DMS79 treated with DMSO at 0.1 percent for 48 hours (cell line): ENCODE data around the gene ORM2.
"Not testable (repeated sequence)": the region's sequence is repeated elsewhere in the genome, so short reads cannot be mapped to it uniquely, and the experiment has no call there.

Experiments used
- DNase-seq: peaks from one replicate; lab custom pipeline; 2025; lab: John Stamatoyannopoulos, UW

The ORM2 gene

DNA sequence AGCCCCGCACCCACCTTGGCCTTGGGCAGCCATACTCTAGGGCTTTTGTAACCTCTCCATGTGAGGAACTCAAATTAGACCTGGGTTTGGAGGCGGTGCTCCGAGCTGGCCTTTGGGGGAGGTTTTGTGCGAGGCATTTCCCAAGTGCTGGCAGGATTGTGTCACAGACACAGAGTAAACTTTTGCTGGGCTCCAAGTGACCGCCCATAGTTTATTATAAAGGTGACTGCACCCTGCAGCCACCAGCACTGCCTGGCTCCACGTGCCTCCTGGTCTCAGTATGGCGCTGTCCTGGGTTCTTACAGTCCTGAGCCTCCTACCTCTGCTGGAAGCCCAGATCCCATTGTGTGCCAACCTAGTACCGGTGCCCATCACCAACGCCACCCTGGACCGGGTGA is at the start of gene ORM2:
TSS of gene ORM2 (plus strand) at position 245 of the 398 bp plus-strand sequence. CDS start at position 281, 36 bp downstream.
- DNase-seq = not testable (repeated sequence)

GRCh38 chr9:114280636-114281472 is 48.8 kb upstream of the ORM2 start:
- DNase-seq = no peak

DNA sequence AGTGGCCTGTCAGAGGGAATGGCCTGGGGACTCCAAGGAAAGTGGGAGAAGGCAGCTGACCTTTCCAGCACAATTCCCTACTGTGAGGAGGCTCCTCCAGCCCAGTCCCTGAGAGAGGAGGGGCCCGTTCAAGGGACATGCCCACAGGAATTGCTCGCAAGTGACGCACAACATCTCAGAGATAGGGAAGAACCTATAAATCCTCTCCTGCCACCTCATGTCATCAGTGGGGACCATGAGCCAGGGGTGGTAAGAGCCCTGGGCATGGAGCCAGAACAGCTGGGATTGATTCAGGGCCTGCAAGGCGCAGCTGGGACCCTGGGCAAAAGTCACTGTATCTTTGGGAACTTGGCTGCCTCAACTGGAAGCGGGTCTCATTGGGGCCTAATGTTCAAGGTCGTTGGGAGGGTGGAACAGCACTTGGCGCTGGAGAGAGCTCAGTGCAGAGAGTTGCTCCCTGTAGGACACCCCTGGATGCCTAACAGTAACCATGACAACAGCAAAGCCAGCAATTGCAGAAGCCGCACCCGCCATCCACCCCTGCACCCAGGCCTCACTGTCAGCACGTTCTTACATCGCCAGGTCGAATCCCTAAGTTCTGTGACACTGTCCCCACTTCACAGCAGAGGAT is 48.1 kb upstream of the ORM2 start:
- no peak for DNase-seq

DNA sequence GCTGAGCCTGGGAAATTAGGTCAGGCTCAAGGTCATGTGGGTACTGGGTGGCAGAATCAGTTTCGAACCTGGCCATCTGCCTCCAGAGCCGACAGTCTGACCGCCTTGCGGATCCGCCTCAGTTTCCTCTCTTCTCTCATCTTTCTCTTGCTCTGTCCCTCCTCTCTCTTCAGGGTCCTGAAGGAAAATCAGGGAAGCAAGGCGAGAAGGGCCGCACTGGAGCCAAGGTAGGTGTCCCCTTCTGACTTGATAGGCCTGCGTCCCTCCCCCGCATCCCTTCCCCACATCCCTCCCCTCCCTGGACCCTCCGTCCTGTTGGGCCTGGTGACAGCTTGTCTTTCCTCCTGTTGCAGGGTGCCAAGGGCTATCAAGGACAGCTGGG is 47.6 kb upstream of the ORM2 start:
- no peak for DNase-seq

GRCh38 chr9:114282507-114282906 is 47.2 kb upstream of the ORM2 start:
- no peak for DNase-seq

DNA sequence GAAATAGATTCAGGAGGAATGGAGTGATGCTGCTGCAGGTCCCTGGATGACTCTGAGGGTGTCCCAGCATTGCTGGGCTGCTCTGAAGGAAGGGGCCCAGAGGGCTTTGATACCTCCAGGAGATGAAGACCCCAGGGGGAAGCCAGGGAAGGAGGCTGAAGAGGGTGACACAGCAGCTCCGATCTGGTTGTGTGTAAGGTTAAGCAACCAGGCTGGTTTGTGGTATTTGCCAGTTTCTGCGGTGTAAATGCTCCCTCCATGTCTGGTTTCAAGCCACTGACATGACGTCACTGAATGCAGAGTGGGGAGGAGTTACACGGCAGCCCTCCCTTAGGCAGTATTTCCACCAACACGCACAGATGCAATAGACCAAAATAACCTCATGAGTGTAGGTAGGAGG is 46.7 kb upstream of the ORM2 start:
- no peak for DNase-seq

DNA sequence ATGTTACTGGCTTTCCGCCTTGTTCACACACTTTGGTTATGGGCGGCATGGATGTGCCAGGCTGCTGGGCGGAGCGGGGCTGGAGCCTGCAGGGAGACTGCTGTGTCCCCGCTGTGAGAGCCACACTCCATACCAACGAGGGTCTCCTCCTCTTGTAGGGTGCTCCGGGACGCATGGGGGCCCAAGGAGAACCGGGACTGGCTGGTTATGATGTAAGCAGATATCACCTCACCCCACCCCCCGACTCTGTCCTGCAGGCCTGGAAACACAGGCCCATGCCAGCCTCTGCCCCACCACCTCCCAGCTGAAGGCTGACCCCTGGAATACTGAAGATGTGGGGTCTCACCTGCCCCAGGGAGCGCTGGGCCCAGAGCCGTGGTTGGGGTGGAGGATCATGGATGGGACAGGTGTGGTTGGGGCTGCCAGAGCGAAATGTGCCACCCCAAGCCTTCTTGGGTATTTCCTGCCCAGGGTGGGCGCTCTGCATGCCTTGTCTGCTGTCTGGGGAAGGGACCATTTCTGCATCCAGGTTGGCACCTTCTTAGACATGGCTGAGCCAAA is 46.0 kb upstream of the ORM2 start:
- DNase-seq = no peak

- DNase-seq = no peak
These were observed 45.2 kb upstream of the ORM2 start for GRCh38 chr9:114284316-114285060.

GRCh38 chr9:114285166-114285867 is 44.4 kb upstream of the ORM2 start:
- no peak for DNase-seq

GRCh38 chr9:114286146-114286679 is 43.5 kb upstream of the ORM2 start:
- DNase-seq = no peak

GRCh38 chr9:114287001-114287762 is 42.5 kb upstream of the ORM2 start:
- DNase-seq = no peak

DNA sequence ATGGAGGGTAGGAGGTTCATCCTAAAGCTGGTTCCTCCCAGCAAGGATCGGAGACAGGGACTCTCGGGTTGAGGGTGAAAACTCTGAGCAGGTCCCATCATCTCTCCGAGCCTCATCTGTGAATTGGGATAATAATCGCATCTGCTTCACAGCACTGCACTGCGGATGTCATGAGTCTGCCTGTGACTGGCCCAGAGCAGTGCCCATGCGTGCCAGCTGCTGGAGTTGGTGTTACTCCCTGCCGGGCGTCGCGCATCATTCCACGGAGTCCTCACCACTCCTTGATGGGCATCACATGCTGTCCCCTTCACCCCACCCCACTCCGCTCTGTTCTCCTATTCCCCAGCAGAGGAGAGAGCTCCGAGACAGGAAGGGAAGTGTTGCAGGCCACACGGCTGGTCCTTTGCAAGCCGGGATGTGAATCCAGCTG is 41.9 kb upstream of the ORM2 start:
- no peak for DNase-seq

DNA sequence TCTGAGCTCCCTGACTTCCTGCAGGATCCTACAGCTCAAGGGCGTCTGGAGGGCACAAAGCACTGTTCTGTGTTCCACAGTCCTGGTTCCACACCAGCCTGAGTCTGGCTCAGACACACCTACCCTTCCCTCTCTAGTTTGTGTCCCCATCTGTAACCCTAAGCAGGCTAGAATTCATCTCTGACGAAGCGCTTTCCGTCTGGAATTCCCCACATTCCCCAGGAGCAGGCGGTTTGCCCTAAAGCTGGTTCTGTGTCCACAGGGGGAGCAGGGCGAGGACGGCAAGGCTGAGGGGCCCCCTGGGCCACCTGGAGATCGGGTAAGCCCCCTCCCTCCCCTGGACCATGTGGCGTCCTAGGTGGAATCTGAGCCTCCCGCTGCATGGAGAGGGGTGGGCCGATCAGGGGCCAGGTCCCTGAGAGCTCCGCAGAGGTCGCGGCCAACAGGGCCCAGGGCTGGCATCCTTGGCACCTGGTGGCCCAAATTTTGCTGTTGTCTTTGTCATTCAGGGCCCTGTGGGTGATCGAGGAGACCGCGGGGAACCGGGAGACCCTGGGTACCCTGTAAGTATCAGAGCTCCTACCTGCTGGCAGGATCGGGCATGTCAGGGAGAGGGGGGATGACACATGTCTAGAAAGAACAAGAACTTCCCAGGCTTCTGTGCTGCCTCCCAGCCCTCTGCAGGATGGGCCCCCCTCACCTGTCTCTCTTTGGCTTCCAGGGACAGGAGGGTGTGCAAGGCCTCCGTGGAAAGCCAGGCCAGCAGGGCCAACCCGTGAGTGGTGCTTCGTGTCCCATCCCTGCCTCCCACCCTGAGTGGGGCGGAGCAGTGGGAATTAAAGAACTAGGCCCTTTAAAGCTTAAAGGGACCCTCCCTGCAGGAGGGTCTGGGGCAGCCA is 41.2 kb upstream of the ORM2 start:
- DNase-seq = no peak

GRCh38 chr9:114289106-114289505 is 40.6 kb upstream of the ORM2 start:
- DNase-seq = no peak

DNA sequence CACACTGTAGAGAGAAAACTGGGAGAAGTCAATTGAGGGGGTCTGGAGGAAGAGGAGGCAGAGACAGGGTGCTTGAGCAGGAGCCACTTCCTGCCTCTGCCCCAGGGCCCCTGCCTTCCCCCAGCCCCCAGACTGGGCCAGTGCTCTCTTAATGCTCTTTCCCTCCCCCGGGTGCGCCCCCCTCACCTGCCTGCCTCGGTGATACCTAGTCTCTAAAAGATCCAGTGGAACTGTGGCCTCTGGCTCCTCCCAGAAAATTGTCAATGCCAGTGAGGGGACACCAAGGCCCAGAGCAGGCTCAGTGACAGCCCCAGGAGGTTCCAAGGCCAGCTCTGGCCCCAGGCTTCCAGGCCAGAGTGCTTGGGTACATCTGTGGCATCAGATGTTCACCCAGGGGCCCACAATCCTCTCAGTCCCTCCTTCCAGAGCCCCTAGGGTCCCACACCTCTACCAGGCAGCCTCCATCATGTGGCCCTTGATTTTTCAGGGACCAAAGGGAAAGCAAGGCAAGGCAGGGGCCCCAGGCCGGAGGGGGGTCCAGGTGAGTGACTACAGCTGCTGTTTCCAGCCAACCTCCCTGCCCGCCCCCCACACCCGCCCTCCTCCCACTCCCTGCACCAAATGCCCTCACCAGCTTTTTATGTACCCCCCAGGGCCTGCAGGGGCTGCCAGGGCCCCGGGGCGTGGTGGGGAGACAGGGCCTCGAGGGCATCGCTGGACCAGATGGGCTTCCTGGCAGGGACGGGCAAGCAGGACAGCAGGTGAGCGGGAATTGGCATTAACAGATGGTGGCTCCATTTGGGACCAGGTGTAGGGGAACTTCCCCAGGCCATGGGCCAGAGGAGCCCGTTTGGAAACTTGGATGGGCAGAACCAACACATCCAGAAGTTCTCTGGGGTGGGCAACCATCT is 39.8 kb upstream of the ORM2 start:
- DNase-seq = no peak

DNA sequence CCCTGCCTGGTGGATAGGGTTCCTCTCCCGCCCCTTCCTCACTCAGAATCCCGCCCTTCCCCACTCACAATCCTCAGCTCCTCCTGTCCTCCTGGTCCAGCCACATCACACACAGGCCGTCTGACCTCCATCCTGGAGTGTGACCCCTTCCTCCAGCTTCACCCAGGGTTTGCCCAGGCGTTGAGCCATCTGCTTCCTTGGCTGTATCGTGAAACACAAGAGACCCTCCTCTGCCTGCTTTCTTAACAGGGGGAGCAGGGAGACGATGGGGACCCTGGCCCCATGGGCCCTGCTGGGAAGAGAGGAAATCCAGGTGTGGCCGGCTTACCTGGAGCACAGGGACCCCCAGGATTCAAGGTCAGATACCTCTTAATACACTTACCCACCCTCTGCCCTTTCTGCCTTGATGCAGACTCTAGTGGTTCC is 39.1 kb upstream of the ORM2 start:
- DNase-seq = no peak

DNA sequence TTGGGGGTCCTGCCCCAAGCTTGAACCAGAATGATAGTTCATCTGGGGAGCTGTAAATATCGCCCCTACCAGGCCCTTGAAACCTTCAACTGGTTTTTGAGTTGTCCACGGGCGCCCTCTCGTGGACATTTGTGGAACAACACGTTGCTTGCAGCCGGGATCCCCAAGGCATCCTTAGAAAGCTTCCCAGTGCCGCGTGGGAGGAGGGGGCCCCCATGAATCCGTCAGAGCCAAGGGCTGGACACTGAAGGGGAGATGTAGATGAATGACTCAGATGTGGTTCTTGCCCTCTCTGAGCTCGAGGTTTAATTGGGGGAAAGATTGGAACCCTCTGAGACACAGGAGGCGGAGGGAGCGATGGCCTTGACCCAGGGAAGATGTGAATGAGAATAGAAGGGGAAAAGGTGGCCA is 38.6 kb upstream of the ORM2 start:
- DNase-seq = peak; percentile 22

DNA sequence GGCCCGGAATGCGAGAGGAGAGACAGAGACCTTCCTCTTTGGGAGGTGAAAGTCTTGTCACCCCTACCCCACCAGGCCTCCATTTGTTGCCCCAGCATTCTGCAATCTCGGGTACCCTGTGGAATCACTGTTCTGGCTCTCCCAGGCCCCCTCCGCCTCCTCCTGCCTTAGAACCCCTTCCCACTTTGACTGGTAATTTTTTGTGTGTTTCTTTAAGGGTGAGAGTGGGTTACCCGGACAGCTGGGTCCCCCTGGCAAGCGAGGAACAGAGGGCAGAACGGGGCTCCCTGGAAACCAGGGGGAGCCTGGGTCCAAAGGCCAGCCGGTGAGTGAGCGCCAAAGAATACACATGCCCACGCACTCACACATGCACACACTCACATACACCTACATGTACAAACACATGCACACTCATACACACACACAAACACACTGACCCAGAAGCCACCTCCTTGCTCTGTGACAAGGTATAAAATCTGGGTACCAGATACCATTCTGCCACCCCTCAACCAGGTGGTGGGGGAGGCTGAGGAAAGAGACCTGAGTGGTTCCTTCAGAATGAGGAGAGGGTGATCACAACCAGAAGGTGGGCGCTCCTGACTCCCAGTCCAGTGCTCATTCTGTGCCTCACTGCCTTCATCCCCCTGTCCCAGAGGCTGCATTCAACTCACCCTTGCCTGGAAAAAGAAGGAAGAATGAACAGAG is 37.6 kb upstream of the ORM2 start:
- DNase-seq = no peak
